K562 (cell line): ENCODE measurements around the gene PLEKHM3. TPM values are rescaled to one million over a fixed set of nuclear protein-coding genes. Genes with fewer than 3 reads are reported as not detected.
A peak's percentile ranks its signal among the peaks of the same experiment; 100 is the strongest.

Source experiments
- ATAC-seq: fragments of 200-7000 bp; cut with Tn5 transposase; 3 replicates; pipeline ENCODE4 v1.9.1; 2020; ENCODE audit warnings: moderate library complexity
- BruUV-seq: library from RNA; stranded (reverse); fragments of 400-500 nt; replicated peaks from 2 replicates; lab custom pipeline; 2021; lab: Mats Ljungman, UMichigan
- CTCF ChIA-PET: fragments of 300-600 bp; formaldehyde crosslinking; extraction: SDS; loops from one replicate; lab custom pipeline; 2021; ENCODE audit warnings: low intra/inter-chr PET ratio; lab: Yijun Ruan, JAX
- POLR2A ChIA-PET: fragments of 300-600, 350-650 bp; sonication (Branson Sonifier 250); formaldehyde crosslinking; extraction: SDS; loops from one replicate; lab custom pipeline; 2021; ENCODE audit warnings: antibody characterized with exemption, inconsistent platforms; lab: Yijun Ruan, JAX
- DNase-seq, 4 experiments: peaks; one replicate each; pipeline versions ENCODE4 v3.0.0 to v3.0.0-alpha.2; 2011 to 2018; ENCODE audit warnings: low spot score in 3 of 4, mixed read lengths in 3 of 4; ENCODE audit errors: extremely low read depth in 1 of 4
- FAIRE-seq: peaks from 2 replicates; lab custom pipeline; 2011; peaks lifted over from hg19 to GRCh38; lab: Jason Lieb, UNC
- H2AFZ ChIP-seq: 2 replicates; pipeline ENCODE4 v1.6.0; 2011; ENCODE audit warnings: low read depth, low read length, control low read depth, inconsistent platforms
- H3K27ac ChIP-seq: fragments of 200-600 bp; 3 replicates; pipeline ENCODE4 v1.8.0; 2011; ENCODE audit warnings: low read depth, mild to moderate bottlenecking, control low read depth, inconsistent platforms, low read length, moderate library complexity, mixed read lengths; ENCODE audit errors: extremely low read depth
- H3K27me3 ChIP-seq, 2 experiments: fragments of 300-600 bp in 1 of 2; 2 replicates in 1 of 2; 3 replicates in 1 of 2; pipeline versions ENCODE4 v1.6.0 to v1.8.0; 2011; ENCODE audit warnings: inconsistent platforms in 2 of 2, low read length in 2 of 2, mild to moderate bottlenecking in 1 of 2, mixed read lengths in 1 of 2, moderate library complexity in 1 of 2; ENCODE audit not compliant: control insufficient read depth in 2 of 2, insufficient read depth in 2 of 2
- H3K36me3 ChIP-seq: fragments of 300-600 bp; 3 replicates; pipeline ENCODE4 v1.8.0; 2011; ENCODE audit warnings: mild to moderate bottlenecking, low read length, inconsistent platforms; ENCODE audit not compliant: control insufficient read depth, insufficient read depth
- H3K4me1 ChIP-seq, 2 experiments: fragments of 200-600 bp in 1 of 2; replicated peaks in 1 of 2; 2 replicates in 1 of 2; 3 replicates in 1 of 2; pipeline versions ENCODE4 v1.5.1 to v1.8.0; 2011; ENCODE audit warnings: inconsistent platforms in 2 of 2, low read length in 2 of 2, mild to moderate bottlenecking in 1 of 2, mixed read lengths in 1 of 2, moderate library complexity in 1 of 2; ENCODE audit not compliant: control insufficient read depth in 2 of 2, insufficient read depth in 2 of 2
- H3K4me2 ChIP-seq: 2 replicates; pipeline ENCODE4 v1.6.1; 2011; ENCODE audit warnings: low read length, control low read depth, inconsistent platforms, mixed read lengths; ENCODE audit not compliant: insufficient read depth
- H3K4me3 ChIP-seq: fragments of 200-600 bp; sonication (generic), shearing (Covaris generic); 2 replicates; pipeline ENCODE4 v1.5.1; 2016; ENCODE audit warnings: control low read depth, inconsistent platforms
- H3K79me2 ChIP-seq: fragments of 200-600 bp; 3 replicates; pipeline ENCODE4 v1.8.0; 2011; ENCODE audit warnings: low read length, inconsistent platforms; ENCODE audit not compliant: control insufficient read depth, insufficient read depth
- H3K9ac ChIP-seq, 2 experiments: 2 replicates each; pipeline versions ENCODE4 v1.6.0 to v1.6.1; 2011; ENCODE audit warnings: low read depth in 2 of 2, low read length in 2 of 2, control low read depth in 1 of 2, inconsistent platforms in 1 of 2, mild to moderate bottlenecking in 1 of 2, mixed read lengths in 1 of 2; ENCODE audit not compliant: insufficient read depth in 1 of 2
- H3K9me1 ChIP-seq: one replicate; pipeline ENCODE4 v1.6.0; 2011; ENCODE audit warnings: inconsistent platforms, mild to moderate bottlenecking, low read length, moderate library complexity; ENCODE audit not compliant: control insufficient read depth, insufficient read depth
- H3K9me3 ChIP-seq: replicated peaks from 2 replicates; pipeline ENCODE4 v1.5.1; 2011; ENCODE audit warnings: low read depth, low read length, inconsistent platforms; ENCODE audit not compliant: control insufficient read depth, insufficient read depth
- H4K20me1 ChIP-seq: replicated peaks from 2 replicates; pipeline ENCODE4 v1.6.1; 2011; ENCODE audit warnings: low read length, inconsistent platforms, mixed read lengths; ENCODE audit not compliant: control insufficient read depth, insufficient read depth
- NFIC ChIP-seq: fragments of 450-650 bp; IDR thresholded peaks from 2 replicates; pipeline ENCODE4 v1.6.1; 2017; ENCODE audit warnings: mild to moderate bottlenecking, inconsistent platforms
- SP1 ChIP-seq: sonication (generic); formaldehyde crosslinking; IDR thresholded peaks from 2 replicates; pipeline ENCODE4 v1.8.1; 2022; ENCODE audit warnings: mild to moderate bottlenecking, missing genetic modification reagents
- WGBS: fragments of 100-300 bp; shearing (Covaris generic); methylation state at CpG from one replicate; pipeline ENCODE4 v1.1.6; 2016; ENCODE audit warnings: low coverage, mixed read lengths; ENCODE audit not compliant: insufficient coverage; ENCODE audit errors: missing lambda C conversion rate; 5-methylcytosine and 5-hydroxymethylcytosine counted together
- in situ Hi-C: fragments of 300-500 bp; cut with MboI; formaldehyde crosslinking; loops from 4 replicates; pipeline ENCODE4 v1.15.0; 2018; ENCODE audit warnings: inconsistent platforms, mixed read lengths
- intact Hi-C: fragments of 100-400 bp; cut with micrococcal nuclease; formaldehyde crosslinking; loops from 2 replicates; pipeline ENCODE4 v1.14.2; 2022
- polyA plus RNA-seq, 8 experiments: library from polyadenylated mRNA; depleted of rRNA in 4 of 8; stranded (reverse) in 5 of 8; unstranded in 3 of 8; fragments of >200 nt; fragmentation: Nextera tagmentation in 2 of 8; fragmentation: Illumina TruSeq in 1 of 8; extraction: Ambion mirVana in 2 of 8; extraction: Trizol in 1 of 8; gene quantifications; 2 replicates each; pipeline versions ENCODE4 v1.2.1 to v1.2.3, GENCODE V29; 2011 to 2014; ENCODE audit warnings: inconsistent platforms in 1 of 8, missing spikeins in 1 of 8
- total RNA-seq, 7 experiments: library from RNA; depleted of rRNA in 6 of 7; stranded (reverse); fragments of >200 nt in 6 of 7; fragmentation: Illumina TruSeq in 2 of 7; extraction: Trizol in 2 of 7; gene quantifications; 2 replicates each; pipeline versions ENCODE4 v1.2.1 to v1.2.3, GENCODE V29; 2011 to 2021; ENCODE audit warnings: low replicate concordance in 1 of 7
- TF ChIP-seq, protein P1 (sequence below): fragments of 250-450 bp; sonication (Bioruptor Pico); IDR thresholded peaks from 2 replicates; pipeline ENCODE4 v1.4.0; 2020; ENCODE audit warnings: mild to moderate bottlenecking, moderate library complexity

Gene PLEKHM3
- total and polyA plus RNA-seq, 9 of the 15 experiments (the other 6 are each of a cell fraction or from before 2014, with no cell fraction given) = 0.24 to 1.6 (median 1.0) TPM

DNA sequence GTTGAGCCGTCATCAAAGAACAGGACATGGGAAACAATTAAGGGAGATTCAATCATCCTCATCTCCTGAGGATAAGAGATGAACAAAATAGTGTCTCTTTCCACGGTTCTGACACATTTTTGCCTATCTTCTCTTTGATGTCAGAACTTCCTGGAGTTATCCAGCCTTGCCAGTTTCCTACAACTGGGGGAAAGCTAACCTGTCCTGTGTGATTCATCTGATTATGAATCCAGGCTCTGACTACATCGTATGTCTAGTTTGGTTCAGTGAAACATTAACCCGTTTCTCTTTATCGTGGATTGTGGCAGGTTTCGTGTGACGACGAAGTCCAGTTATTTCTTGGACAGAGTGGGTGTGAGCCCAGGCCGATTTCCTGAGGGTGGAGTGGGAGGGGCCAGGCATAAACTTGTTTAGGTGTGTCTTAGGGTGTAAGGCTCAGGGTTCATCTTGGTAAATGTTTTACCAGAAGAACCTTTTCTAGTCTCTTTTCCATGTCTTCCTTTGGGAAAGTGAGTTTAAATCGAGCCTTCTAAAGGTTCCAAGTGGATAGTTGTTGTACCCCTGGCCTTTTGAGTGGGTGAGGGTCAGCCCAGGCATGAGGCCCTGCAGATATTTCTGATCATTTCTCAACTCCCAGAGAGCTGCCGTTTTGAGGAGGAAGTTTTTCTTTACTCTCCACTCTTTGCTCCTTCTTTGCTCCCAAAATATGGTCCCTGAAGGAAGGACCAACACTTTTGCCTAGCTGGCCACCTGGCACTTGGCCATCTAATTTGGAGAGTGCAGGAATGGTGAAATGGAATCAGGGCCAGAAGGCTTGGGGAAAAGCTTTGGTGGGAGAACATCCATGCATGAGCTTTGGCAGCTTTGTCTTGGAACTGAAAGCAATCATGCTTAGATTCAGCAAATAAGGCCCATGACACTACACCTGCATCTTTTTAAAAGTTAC lies 205.2 kb downstream of the PLEKHM3 start:
- Histone ChIP-seq H3K9me3 (no peaks in the 10 kb centered on the region), H4K20me1 (no peaks in the 10 kb centered on the region), H3K9ac (no peak overlapping the region), H3K79me2 (no peaks in the 10 kb centered on the region), H3K36me3 (no peaks in the 10 kb centered on the region), H3K27me3 (no peaks in the 10 kb centered on the region), H2AFZ (peak overlapping the region; percentile 75), H3K9me1 (no peaks in the 10 kb centered on the region), H3K27ac (no peak overlapping the region), H3K4me3 (no peak overlapping the region), H3K4me2 (peak overlapping the region; percentile 39), H3K4me1 (peaks cover 0 to 8% of the 10 kb centered on the region in 2 experiments; a peak in 2 of 5 replicates)
- CTCF ChIA-PET = no interaction called here
- ATAC-seq = peak; percentile 75
- no peak for DNase-seq
- FAIRE-seq = no peak
- BruUV-seq = no TSS peak
- POLR2A ChIA-PET = interaction anchor here (1.2 kb wide), 2 partner anchors 11 to 28 kb away, joined by 3 to 4 read pairs; no protein-coding TSS in a partner anchor
- WGBS = 13% methylated on average over 11 of the region's 11 CpGs
- in situ Hi-C loops = no loop called here
- intact Hi-C loops = no loop called here
- 0 out of 2 replicates have a peak, but pooled peaks have one; percentile 26 for TF ChIP-seq NFIC
- no peak for TF ChIP-seq SP1 (CRISPR knock-in tag)
- TF ChIP-seq, protein P1, sequence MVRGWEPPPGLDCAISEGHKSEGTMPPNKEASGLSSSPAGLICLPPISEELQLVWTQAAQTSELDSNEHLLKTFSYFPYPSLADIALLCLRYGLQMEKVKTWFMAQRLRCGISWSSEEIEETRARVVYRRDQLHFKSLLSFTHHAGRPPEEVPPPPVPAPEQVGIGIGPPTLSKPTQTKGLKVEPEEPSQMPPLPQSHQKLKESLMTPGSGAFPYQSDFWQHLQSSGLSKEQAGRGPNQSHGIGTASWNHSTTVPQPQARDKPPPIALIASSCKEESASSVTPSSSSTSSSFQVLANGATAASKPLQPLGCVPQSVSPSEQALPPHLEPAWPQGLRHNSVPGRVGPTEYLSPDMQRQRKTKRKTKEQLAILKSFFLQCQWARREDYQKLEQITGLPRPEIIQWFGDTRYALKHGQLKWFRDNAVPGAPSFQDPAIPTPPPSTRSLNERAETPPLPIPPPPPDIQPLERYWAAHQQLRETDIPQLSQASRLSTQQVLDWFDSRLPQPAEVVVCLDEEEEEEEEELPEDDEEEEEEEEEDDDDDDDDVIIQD = no peak
- TF ChIP-seq, all 486 proteins: peak for 1
